ENCODE data around the gene PLA2G12B.

Gene PLA2G12B

DNA sequence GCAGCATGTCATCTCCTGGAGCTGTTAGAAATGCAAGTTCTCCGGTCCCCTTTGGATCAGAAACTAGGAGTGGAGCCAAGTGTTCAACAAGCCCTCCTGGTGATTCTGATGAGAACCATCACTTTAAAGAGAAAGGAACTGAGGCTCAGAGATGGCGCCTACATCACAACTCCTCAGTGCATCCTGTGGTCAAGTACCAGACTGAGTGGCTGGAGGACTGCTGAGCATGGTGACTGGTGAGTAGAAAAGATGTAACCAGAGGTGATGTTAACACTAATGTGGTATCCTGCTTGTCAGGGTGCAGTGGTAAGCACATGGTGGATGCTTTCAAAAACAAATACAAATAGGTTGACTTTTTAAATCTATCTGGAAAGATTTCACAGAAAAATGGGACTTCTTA is 64.5 kb downstream of the PLA2G12B start:
- no peak for DNase-seq (ENCODE audit: low read depth)

GRCh38 chr10:72889391-72889831 is 65.2 kb downstream of the PLA2G12B start:
- peak; percentile 11 for DNase-seq (ENCODE audit: low read depth)

GRCh38 chr10:72888151-72888638 is 66.4 kb downstream of the PLA2G12B start:
- no peak for DNase-seq (ENCODE audit: low read depth)

- peak; percentile 16 for DNase-seq (ENCODE audit: low read depth)
Measured at GRCh38 chr10:72887043-72887442, 67.6 kb downstream of the PLA2G12B start.

GRCh38 chr10:72886621-72887020 is 68.0 kb downstream of the PLA2G12B start:
- no peak for DNase-seq (ENCODE audit: low read depth)

DNA sequence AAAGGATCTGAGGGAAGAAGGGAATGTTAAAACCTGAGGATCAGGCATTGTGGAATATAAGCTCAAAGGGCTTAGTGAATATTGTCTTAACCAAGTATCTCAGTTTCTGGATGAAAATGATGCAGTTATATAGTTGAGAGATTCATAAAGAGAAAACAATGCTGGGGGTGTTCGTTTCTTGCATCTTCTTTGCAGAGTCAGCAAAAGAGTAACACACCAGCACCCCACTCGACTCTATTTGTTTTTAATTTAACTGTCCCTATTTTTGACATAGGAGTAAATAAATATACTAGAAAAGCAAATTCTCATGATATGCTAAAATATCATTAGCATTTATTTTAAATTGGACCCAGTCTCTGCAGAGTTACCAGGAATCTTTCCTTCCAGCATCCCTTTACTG is 68.7 kb downstream of the PLA2G12B start:
- no peak for DNase-seq (ENCODE audit: low read depth)

All from EH (cell line).